PFSK-1 (cell line): Measurements from ENCODE around the gene MAPKBP1.

Experiments
- FOXP2 ChIP-seq: optimal IDR thresholded peaks from 2 replicates; pipeline ENCODE3; 2011; ENCODE audit warnings: borderline replicate concordance, control low read depth, inconsistent platforms; ENCODE audit not compliant: insufficient read depth; ENCODE audit errors: extremely low read length, extremely low read depth
- POLR2AphosphoS5 ChIP-seq: IDR thresholded peaks from 2 replicates; pipeline ENCODE4 v1.6.1; 2012; ENCODE audit warnings: low read depth, mild to moderate bottlenecking, control low read depth, low read length, moderate library complexity
- SIN3A ChIP-seq: IDR thresholded peaks from 2 replicates; pipeline ENCODE4 v1.6.1; 2012; ENCODE audit warnings: mild to moderate bottlenecking, low read length, moderate library complexity, borderline replicate concordance; ENCODE audit not compliant: insufficient read depth
- TAF1 ChIP-seq: IDR thresholded peaks from 2 replicates; pipeline ENCODE4 v1.6.1; 2012; ENCODE audit warnings: low read length, control low read depth, borderline replicate concordance; ENCODE audit not compliant: insufficient read depth
- TF ChIP-seq, protein P1 (sequence below), 2 experiments: IDR thresholded peaks; 2 replicates each; pipeline versions ENCODE4 v1.6.1 to v1.8.0; 2011 to 2012; ENCODE audit warnings: low read depth in 2 of 2, low read length in 2 of 2, control low read depth in 1 of 2, inconsistent platforms in 1 of 2, mild to moderate bottlenecking in 1 of 2, moderate library complexity in 1 of 2; ENCODE audit not compliant: insufficient read depth in 1 of 2

DNA sequence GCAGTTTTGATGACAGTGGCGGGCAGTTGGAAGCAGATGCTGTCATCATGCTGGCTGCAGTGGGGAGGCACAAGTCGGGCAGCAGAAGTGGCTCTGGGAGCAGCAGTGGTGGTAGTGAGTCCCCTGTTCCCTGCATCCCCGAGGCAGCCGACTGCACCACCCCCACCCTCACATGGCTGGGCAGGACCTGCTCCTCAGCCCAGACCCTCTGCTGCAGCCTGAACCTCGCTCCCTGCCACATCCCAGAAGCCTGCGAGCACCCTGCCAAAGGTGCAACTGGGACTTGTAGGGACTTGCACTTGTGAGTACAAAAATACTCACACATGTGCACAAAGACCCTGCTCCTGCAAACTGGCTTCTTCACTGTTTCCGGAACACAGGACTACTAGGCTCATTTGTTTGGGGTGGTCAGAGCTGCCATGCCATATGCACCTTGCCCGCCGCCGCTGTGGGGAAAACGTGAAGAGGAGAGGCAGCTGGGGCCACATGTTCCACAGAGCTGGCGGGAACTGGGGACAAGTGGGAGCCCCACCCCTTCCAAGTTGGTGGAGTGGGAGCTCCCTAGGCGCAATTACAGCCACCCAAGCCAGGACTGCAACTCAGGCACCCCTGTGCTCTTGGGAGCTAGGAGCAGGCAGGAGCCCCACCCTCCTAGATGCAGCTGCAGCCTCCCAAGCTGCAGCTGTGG is 55.8 kb downstream of the MAPKBP1 start:
- TF ChIP-seq SIN3A (no peak), POLR2AphosphoS5 (no peak), TAF1 (no peak), FOXP2 (no peak)
- TF ChIP-seq, protein P1, sequence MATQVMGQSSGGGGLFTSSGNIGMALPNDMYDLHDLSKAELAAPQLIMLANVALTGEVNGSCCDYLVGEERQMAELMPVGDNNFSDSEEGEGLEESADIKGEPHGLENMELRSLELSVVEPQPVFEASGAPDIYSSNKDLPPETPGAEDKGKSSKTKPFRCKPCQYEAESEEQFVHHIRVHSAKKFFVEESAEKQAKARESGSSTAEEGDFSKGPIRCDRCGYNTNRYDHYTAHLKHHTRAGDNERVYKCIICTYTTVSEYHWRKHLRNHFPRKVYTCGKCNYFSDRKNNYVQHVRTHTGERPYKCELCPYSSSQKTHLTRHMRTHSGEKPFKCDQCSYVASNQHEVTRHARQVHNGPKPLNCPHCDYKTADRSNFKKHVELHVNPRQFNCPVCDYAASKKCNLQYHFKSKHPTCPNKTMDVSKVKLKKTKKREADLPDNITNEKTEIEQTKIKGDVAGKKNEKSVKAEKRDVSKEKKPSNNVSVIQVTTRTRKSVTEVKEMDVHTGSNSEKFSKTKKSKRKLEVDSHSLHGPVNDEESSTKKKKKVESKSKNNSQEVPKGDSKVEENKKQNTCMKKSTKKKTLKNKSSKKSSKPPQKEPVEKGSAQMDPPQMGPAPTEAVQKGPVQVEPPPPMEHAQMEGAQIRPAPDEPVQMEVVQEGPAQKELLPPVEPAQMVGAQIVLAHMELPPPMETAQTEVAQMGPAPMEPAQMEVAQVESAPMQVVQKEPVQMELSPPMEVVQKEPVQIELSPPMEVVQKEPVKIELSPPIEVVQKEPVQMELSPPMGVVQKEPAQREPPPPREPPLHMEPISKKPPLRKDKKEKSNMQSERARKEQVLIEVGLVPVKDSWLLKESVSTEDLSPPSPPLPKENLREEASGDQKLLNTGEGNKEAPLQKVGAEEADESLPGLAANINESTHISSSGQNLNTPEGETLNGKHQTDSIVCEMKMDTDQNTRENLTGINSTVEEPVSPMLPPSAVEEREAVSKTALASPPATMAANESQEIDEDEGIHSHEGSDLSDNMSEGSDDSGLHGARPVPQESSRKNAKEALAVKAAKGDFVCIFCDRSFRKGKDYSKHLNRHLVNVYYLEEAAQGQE (IDR thresholded peaks at IDR 0.05; ENCODE audit: insufficient read depth in 1 of 2, low read depth in 2 of 2, low read length in 2 of 2), result no peak
